ENCODE data around the gene NALCN.

The NALCN gene

GRCh38 chr13:101082441-101082840 lies 333.9 kb downstream of the NALCN start:
- H3K4me2 ChIP-seq (ENCODE audit: insufficient read depth, low read length) = no peak overlapping the region

GRCh38 chr13:101080616-101081015 lies 335.7 kb downstream of the NALCN start:
- TF ChIP-seq CTCF (IDR thresholded peaks at IDR 0.05; ENCODE audit: borderline replicate concordance, extremely low read depth, low read length, poor library complexity, severe bottlenecking) (no peak), EZH2 (IDR thresholded peaks at IDR 0.05; ENCODE audit: borderline replicate concordance, low read depth, low read length, severe bottlenecking) (no peak)

More at GRCh38 chr13:101082441-101082840, 333.9 kb downstream of the NALCN start:
- H3K27me3 ChIP-seq (ENCODE audit: insufficient read depth, low read length, poor library complexity) = no peaks in the 10 kb centered on the region
- no peak for TF ChIP-seq EZH2 (IDR thresholded peaks at IDR 0.05; ENCODE audit: borderline replicate concordance, low read depth, low read length, severe bottlenecking)
- TF ChIP-seq CTCF (IDR thresholded peaks at IDR 0.05; ENCODE audit: borderline replicate concordance, extremely low read depth, low read length, poor library complexity, severe bottlenecking) = no peak
- ATAC-seq (ENCODE audit: insufficient read depth, low read depth) (no peak), DNase-seq (no peak)
- no peaks in the 10 kb centered on the region for H3K4me1 ChIP-seq (ENCODE audit: insufficient read depth, low read length)
- H2AFZ ChIP-seq (ENCODE audit: low read depth, low read length) = no peak overlapping the region
- H3K9me3 ChIP-seq (ENCODE audit: insufficient read depth, low read length, severe bottlenecking) = no peaks in the 10 kb centered on the region
- H4K20me1 ChIP-seq (ENCODE audit: insufficient read depth, low read length) = no peaks in the 10 kb centered on the region
- H3K79me2 ChIP-seq (ENCODE audit: insufficient read depth, low read length) = no peaks in the 10 kb centered on the region
- no peak overlapping the region for H3K4me3 ChIP-seq (ENCODE audit: low read depth in 1 of 2, low read length in 2 of 2)
- H3K36me3 ChIP-seq (ENCODE audit: insufficient read depth, low read length) = no peaks in the 10 kb centered on the region
- no peak overlapping the region for H3K27ac ChIP-seq (ENCODE audit: low read length)
- no peak overlapping the region for H3K9ac ChIP-seq (ENCODE audit: low read depth, low read length)

GRCh38 chr13:101065329-101065728 lies 351.0 kb downstream of the NALCN start:
- no peaks in the 10 kb centered on the region for H3K79me2 ChIP-seq (ENCODE audit: insufficient read depth, low read length)
- no peak overlapping the region for H3K27ac ChIP-seq (ENCODE audit: low read length)
- DNase-seq = no peak
- no peaks in the 10 kb centered on the region for H3K4me1 ChIP-seq (ENCODE audit: insufficient read depth, low read length)
- H2AFZ ChIP-seq (ENCODE audit: low read depth, low read length) = no peak overlapping the region
- no peaks in the 10 kb centered on the region for H3K36me3 ChIP-seq (ENCODE audit: insufficient read depth, low read length)
- TF ChIP-seq EZH2 (IDR thresholded peaks at IDR 0.05; ENCODE audit: borderline replicate concordance, low read depth, low read length, severe bottlenecking) (no peak), CTCF (IDR thresholded peaks at IDR 0.05; ENCODE audit: borderline replicate concordance, extremely low read depth, low read length, poor library complexity, severe bottlenecking) (no peak)
- ATAC-seq (ENCODE audit: insufficient read depth, low read depth) = no peak
- H3K9me3 ChIP-seq (ENCODE audit: insufficient read depth, low read length, severe bottlenecking) = no peaks in the 10 kb centered on the region
- no peak overlapping the region for H3K4me2 ChIP-seq (ENCODE audit: insufficient read depth, low read length)
- H3K9ac ChIP-seq (ENCODE audit: low read depth, low read length) = no peak overlapping the region
- no peaks in the 10 kb centered on the region for H4K20me1 ChIP-seq (ENCODE audit: insufficient read depth, low read length)
- H3K27me3 ChIP-seq (ENCODE audit: insufficient read depth, low read length, poor library complexity) = no peaks in the 10 kb centered on the region
- H3K4me3 ChIP-seq (ENCODE audit: low read depth in 1 of 2, low read length in 2 of 2) = no peak overlapping the region

More at GRCh38 chr13:101080616-101081015, 335.7 kb downstream of the NALCN start:
- ATAC-seq (ENCODE audit: insufficient read depth, low read depth) (no peak), DNase-seq (no peak)
- Histone ChIP-seq H3K27me3 (ENCODE audit: insufficient read depth, low read length, poor library complexity) (no peaks in the 10 kb centered on the region), H3K9me3 (ENCODE audit: insufficient read depth, low read length, severe bottlenecking) (no peaks in the 10 kb centered on the region), H2AFZ (ENCODE audit: low read depth, low read length) (no peak overlapping the region), H3K36me3 (ENCODE audit: insufficient read depth, low read length) (no peaks in the 10 kb centered on the region), H3K27ac (ENCODE audit: low read length) (no peak overlapping the region), H3K9ac (ENCODE audit: low read depth, low read length) (no peak overlapping the region), H3K79me2 (ENCODE audit: insufficient read depth, low read length) (no peaks in the 10 kb centered on the region), H3K4me3 (ENCODE audit: low read depth in 1 of 2, low read length in 2 of 2) (no peak overlapping the region), H3K4me1 (ENCODE audit: insufficient read depth, low read length) (no peaks in the 10 kb centered on the region), H3K4me2 (ENCODE audit: insufficient read depth, low read length) (no peak overlapping the region), H4K20me1 (ENCODE audit: insufficient read depth, low read length) (no peaks in the 10 kb centered on the region)

GRCh38 chr13:101059793-101060192 lies 356.5 kb downstream of the NALCN start:
- Histone ChIP-seq H3K4me3 (ENCODE audit: low read depth in 1 of 2, low read length in 2 of 2) (no peak overlapping the region), H2AFZ (ENCODE audit: low read depth, low read length) (no peak overlapping the region), H3K27ac (ENCODE audit: low read length) (no peak overlapping the region), H3K9me3 (ENCODE audit: insufficient read depth, low read length, severe bottlenecking) (no peaks in the 10 kb centered on the region), H3K9ac (ENCODE audit: low read depth, low read length) (no peak overlapping the region), H3K79me2 (ENCODE audit: insufficient read depth, low read length) (no peaks in the 10 kb centered on the region), H3K4me2 (ENCODE audit: insufficient read depth, low read length) (no peak overlapping the region), H3K36me3 (ENCODE audit: insufficient read depth, low read length) (no peaks in the 10 kb centered on the region), H3K27me3 (ENCODE audit: insufficient read depth, low read length, poor library complexity) (no peaks in the 10 kb centered on the region), H3K4me1 (ENCODE audit: insufficient read depth, low read length) (no peaks in the 10 kb centered on the region), H4K20me1 (ENCODE audit: insufficient read depth, low read length) (no peaks in the 10 kb centered on the region)
- no peak for TF ChIP-seq EZH2 (IDR thresholded peaks at IDR 0.05; ENCODE audit: borderline replicate concordance, low read depth, low read length, severe bottlenecking)
- TF ChIP-seq CTCF (IDR thresholded peaks at IDR 0.05; ENCODE audit: borderline replicate concordance, extremely low read depth, low read length, poor library complexity, severe bottlenecking) = no peak
- ATAC-seq (ENCODE audit: insufficient read depth, low read depth) (no peak), DNase-seq (no peak)

Data from DND-41 (cell line).